H1 (cell line): Measurements from ENCODE around the gene LIPC. TPM values are rescaled to one million over a fixed set of nuclear protein-coding genes. Genes with fewer than 3 reads are reported as not detected.

Source experiments
- CTCF ChIA-PET: fragments of 300-600 bp; sonication (Branson Sonifier 250); formaldehyde crosslinking; loops from one replicate; lab custom pipeline; 2021; ENCODE audit not compliant: partially characterized antibody; lab: Charles Lee
- POLR2A ChIA-PET: fragments of 300-600 bp; sonication (Branson Sonifier 250); formaldehyde crosslinking; loops from one replicate; lab custom pipeline; 2021; ENCODE audit warnings: inconsistent platforms; ENCODE audit not compliant: partially characterized antibody; lab: Charles Lee
- DNase-seq, 2 experiments: peaks; one replicate each; pipeline versions ENCODE4 v3.0.0 to v3.0.0-alpha.2; 2010 to 2022; ENCODE audit warnings: low spot score in 2 of 2, low read depth in 1 of 2, mixed read lengths in 1 of 2
- FAIRE-seq: peaks from 2 replicates; lab custom pipeline; 2011; peaks lifted over from hg19 to GRCh38; lab: Jason Lieb, UNC
- H2AFZ ChIP-seq: 2 replicates; pipeline ENCODE4 v1.8.1; 2012; ENCODE audit warnings: low read length, inconsistent platforms
- H2AK5ac ChIP-seq: 2 replicates; pipeline ENCODE4 v1.6.1; 2013; ENCODE audit warnings: low read depth, low read length
- H2BK120ac ChIP-seq: replicated peaks from 2 replicates; pipeline ENCODE3; 2013; ENCODE audit warnings: low read depth, low read length, inconsistent platforms
- H2BK12ac ChIP-seq: 2 replicates; pipeline ENCODE4 v1.6.1; 2013; ENCODE audit warnings: low read depth, low read length
- H2BK15ac ChIP-seq: 2 replicates; pipeline ENCODE4 v1.6.1; 2013; ENCODE audit warnings: low read length
- H2BK20ac ChIP-seq: 2 replicates; pipeline ENCODE4 v1.6.1; 2013; ENCODE audit warnings: low read length
- H2BK5ac ChIP-seq: 2 replicates; pipeline ENCODE4 v1.6.1; 2013; ENCODE audit warnings: low read depth, low read length
- H3K14ac ChIP-seq: 2 replicates; pipeline ENCODE4 v1.6.1; 2013; ENCODE audit warnings: inconsistent platforms; ENCODE audit not compliant: insufficient read length
- H3K18ac ChIP-seq: 2 replicates; pipeline ENCODE4 v1.6.1; 2013; ENCODE audit warnings: low read length; ENCODE audit errors: extremely low read depth
- H3K23ac ChIP-seq: 2 replicates; pipeline ENCODE4 v1.6.1; 2013; ENCODE audit warnings: inconsistent platforms; ENCODE audit not compliant: insufficient read length
- H3K23me2 ChIP-seq: 2 replicates; pipeline ENCODE4 v1.6.1; 2013; ENCODE audit warnings: low read depth, low read length
- H3K27ac ChIP-seq: 2 replicates; pipeline ENCODE4 v1.6.1; 2011; ENCODE audit warnings: low read depth, low read length, inconsistent platforms
- H3K27me3 ChIP-seq, 4 experiments: replicated peaks in 1 of 4; 1 replicate in 1 of 4; 2 replicates in 3 of 4; pipeline versions ENCODE4 v1.6.1 to v1.8.1; 2011 to 2013; ENCODE audit warnings: low read length in 3 of 4, mild to moderate bottlenecking in 3 of 4, inconsistent platforms in 2 of 4, mixed read lengths in 2 of 4, moderate library complexity in 1 of 4; ENCODE audit not compliant: control insufficient read depth in 3 of 4, insufficient read depth in 3 of 4; ENCODE audit errors: extremely low read depth in 1 of 4
- H3K36me3 ChIP-seq, 4 experiments: 2 replicates each; pipeline versions ENCODE4 v1.6.1 to v1.8.1; 2011 to 2013; ENCODE audit warnings: mild to moderate bottlenecking in 4 of 4, low read length in 3 of 4, moderate library complexity in 2 of 4, control low read depth in 1 of 4, inconsistent platforms in 1 of 4; ENCODE audit not compliant: insufficient read depth in 4 of 4, control insufficient read depth in 2 of 4
- H3K4ac ChIP-seq: replicated peaks from 2 replicates; pipeline ENCODE3; 2013; ENCODE audit warnings: low read length, low read depth, mixed read lengths, inconsistent platforms; ENCODE audit not compliant: insufficient read length
- H3K4me1 ChIP-seq, 4 experiments: replicated peaks in 1 of 4; 1 replicate in 1 of 4; 2 replicates in 3 of 4; pipeline versions ENCODE4 v1.6.1 to v1.8.1; 2011 to 2013; ENCODE audit warnings: low read length in 3 of 4, inconsistent platforms in 2 of 4, mixed read lengths in 1 of 4; ENCODE audit not compliant: insufficient read depth in 4 of 4, control insufficient read depth in 3 of 4
- H3K4me2 ChIP-seq, 2 experiments: 2 replicates each; pipeline versions ENCODE4 v1.6.1 to v1.8.1; 2011 to 2013; ENCODE audit warnings: low read depth in 2 of 2, low read length in 2 of 2, control low read depth in 1 of 2, inconsistent platforms in 1 of 2, mild to moderate bottlenecking in 1 of 2; ENCODE audit not compliant: insufficient read depth in 1 of 2
- H3K4me3 ChIP-seq, 4 experiments: fragments of 200-600, 300-600 bp in 1 of 4; sonication (generic), shearing (Covaris generic), sonication (Bioruptor Twin) in 1 of 4; 2 replicates each; pipeline versions ENCODE4 v1.5.1 to v1.8.1; 2011 to 2016; ENCODE audit warnings: low read length in 4 of 4, low read depth in 3 of 4, control low read depth in 2 of 4, inconsistent platforms in 2 of 4, mild to moderate bottlenecking in 2 of 4, mixed read lengths in 1 of 4, moderate library complexity in 1 of 4; ENCODE audit not compliant: insufficient read depth in 2 of 4; ENCODE audit errors: extremely low read depth in 1 of 4
- H3K56ac ChIP-seq: replicated peaks from 2 replicates; pipeline ENCODE3; 2013; ENCODE audit warnings: low read depth, mild to moderate bottlenecking, mixed read lengths, low read length, inconsistent platforms; ENCODE audit not compliant: insufficient read length
- H3K79me1 ChIP-seq: 2 replicates; pipeline ENCODE4 v1.6.1; 2013; ENCODE audit warnings: low read depth, low read length, control low read depth
- H3K79me2 ChIP-seq, 2 experiments: 2 replicates each; pipeline versions ENCODE4 v1.6.1 to v1.8.1; 2012 to 2013; ENCODE audit warnings: low read length in 2 of 2, mild to moderate bottlenecking in 2 of 2, inconsistent platforms in 1 of 2; ENCODE audit not compliant: insufficient read depth in 2 of 2, control insufficient read depth in 1 of 2
- H3K9ac ChIP-seq, 4 experiments: replicated peaks in 1 of 4; 1 replicate in 1 of 4; 2 replicates in 3 of 4; pipeline versions ENCODE4 v1.6.1 to v1.8.1; 2011 to 2013; ENCODE audit warnings: low read depth in 3 of 4, low read length in 3 of 4, control low read depth in 2 of 4, mild to moderate bottlenecking in 2 of 4, moderate library complexity in 2 of 4, inconsistent platforms in 1 of 4; ENCODE audit errors: extremely low read depth in 1 of 4
- H3K9me3 ChIP-seq, 2 experiments: 2 replicates each; pipeline versions ENCODE4 v1.6.1 to v1.8.1; 2012 to 2013; ENCODE audit warnings: mild to moderate bottlenecking in 2 of 2, moderate library complexity in 2 of 2, control low read depth in 1 of 2, inconsistent platforms in 1 of 2, low read depth in 1 of 2, low read length in 1 of 2, mixed read lengths in 1 of 2; ENCODE audit not compliant: insufficient read depth in 2 of 2
- H4K20me1 ChIP-seq, 2 experiments: replicated peaks in 1 of 2; 2 replicates each; pipeline versions ENCODE3 to v1.8.1; 2011 to 2013; ENCODE audit warnings: inconsistent platforms in 2 of 2, low read length in 2 of 2, mild to moderate bottlenecking in 1 of 2; ENCODE audit not compliant: insufficient read depth in 2 of 2, control insufficient read depth in 1 of 2
- H4K5ac ChIP-seq: 2 replicates; pipeline ENCODE4 v1.6.1; 2013; ENCODE audit warnings: low read length, low read depth, mixed read lengths, inconsistent platforms; ENCODE audit not compliant: insufficient read length
- H4K8ac ChIP-seq: 2 replicates; pipeline ENCODE4 v1.8.0; 2013; ENCODE audit warnings: mild to moderate bottlenecking, moderate library complexity, low read length, inconsistent platforms; ENCODE audit not compliant: insufficient read depth; ENCODE audit errors: extremely low read depth
- H4K91ac ChIP-seq: replicated peaks from 2 replicates; pipeline ENCODE3; 2013; ENCODE audit warnings: low read length, mixed read lengths, inconsistent platforms; ENCODE audit not compliant: insufficient read length
- BRCA1 ChIP-seq: IDR thresholded peaks from 2 replicates; pipeline ENCODE4 v1.6.1; 2012; ENCODE audit warnings: low read depth, low read length, improper control_type of control experiment
- CEBPB ChIP-seq: IDR thresholded peaks from 2 replicates; pipeline ENCODE4 v1.6.1; 2012; ENCODE audit warnings: low read depth, low read length
- E2F6 ChIP-seq: IDR thresholded peaks from 2 replicates; pipeline ENCODE4 v1.6.1; 2012; ENCODE audit warnings: inconsistent platforms
- FOSL1 ChIP-seq: IDR thresholded peaks from 2 replicates; pipeline ENCODE4 v1.6.1; 2011; ENCODE audit warnings: mild to moderate bottlenecking, low read depth, low read length, moderate library complexity; ENCODE audit not compliant: insufficient read depth
- JUND ChIP-seq: IDR thresholded peaks from 2 replicates; pipeline ENCODE4 v1.6.1; 2011; ENCODE audit warnings: mild to moderate bottlenecking, improper control_type of control experiment, low read length
- MAX ChIP-seq: IDR thresholded peaks from 2 replicates; pipeline ENCODE4 v1.6.1; 2012; ENCODE audit warnings: inconsistent platforms
- NRF1 ChIP-seq: IDR thresholded peaks from 2 replicates; pipeline ENCODE4 v1.6.1; 2011; ENCODE audit warnings: mild to moderate bottlenecking, low read depth, low read length, improper control_type of control experiment
- RBBP5 ChIP-seq: IDR thresholded peaks from 2 replicates; pipeline ENCODE4 v1.7.1; 2012; ENCODE audit warnings: low read depth, mild to moderate bottlenecking, inconsistent platforms, low read length, moderate library complexity, borderline replicate concordance
- RFX5 ChIP-seq: IDR thresholded peaks from 2 replicates; pipeline ENCODE4 v1.6.1; 2011; ENCODE audit warnings: low read depth, low read length, improper control_type of control experiment, borderline replicate concordance
- SRF ChIP-seq: IDR thresholded peaks from 2 replicates; pipeline ENCODE4 v1.6.1; 2011; ENCODE audit warnings: mild to moderate bottlenecking, low read depth, low read length, moderate library complexity
- TAF1 ChIP-seq: IDR thresholded peaks from 2 replicates; pipeline ENCODE4 v1.6.1; 2011; ENCODE audit warnings: mild to moderate bottlenecking, low read depth, low read length
- TBP ChIP-seq: IDR thresholded peaks from 2 replicates; pipeline ENCODE4 v1.6.1; 2011; ENCODE audit warnings: low read depth, low read length, improper control_type of control experiment
- WGBS, 2 experiments: shearing (Covaris generic) in 1 of 2; methylation state at CpG; one replicate each; pipeline versions ENCODE4 v1.1.6 to v1.1.7; 2013 to 2015; ENCODE audit warnings: low lambda C conversion rate in 2 of 2, mixed read lengths in 2 of 2, inconsistent platforms in 1 of 2, low coverage in 1 of 2, missing lambda C conversion rate in 1 of 2; ENCODE audit not compliant: insufficient replicate concordance in 2 of 2, insufficient coverage in 1 of 2, insufficient read length in 1 of 2; ENCODE audit errors: extremely low coverage in 1 of 2, missing lambda C conversion rate in 1 of 2; 5-methylcytosine and 5-hydroxymethylcytosine counted together
- polyA plus RNA-seq, 7 experiments: library from polyadenylated mRNA; depleted of rRNA in 3 of 7; stranded (reverse) in 5 of 7; unstranded in 2 of 7; fragments of >200 nt in 5 of 7; fragments of 200-250 nt in 2 of 7; gene quantifications; 1 replicate in 5 of 7; 2 replicates in 1 of 7; 4 replicates in 1 of 7; pipeline versions ENCODE4 v1.2.1 to v1.2.3, GENCODE V29; 2011 to 2013; ENCODE audit warnings: missing spikeins in 2 of 7, mixed read lengths in 2 of 7
- total RNA-seq: library from RNA; stranded (reverse); fragmentation: NEBNext Ultra II Directional; extraction: Animal tissue kit (Norgen Biotek cat#: 25700); gene quantifications from 2 replicates; pipeline ENCODE4 v1.2.1, GENCODE V29; 2021

Gene LIPC
- total and polyA plus RNA-seq, 2 of the 8 experiments (the other 6 are each of a cell fraction or from before 2014, with no cell fraction given): not detected

GRCh38 chr15:58569455-58569854, 137.7 kb downstream of the LIPC start:
- Histone ChIP-seq H3K27me3 (no peaks in the 10 kb centered on the region), H3K14ac (no peak overlapping the region), H2BK20ac (no peak overlapping the region), H3K18ac (no peak overlapping the region), H4K91ac (no peak overlapping the region), H3K23me2 (no peaks in the 10 kb centered on the region), H2BK120ac (no peak overlapping the region), H2BK15ac (no peak overlapping the region), H3K9ac (no peak overlapping the region), H3K9me3 (no peaks in the 10 kb centered on the region), H2AFZ (no peak overlapping the region), H4K8ac (no peak overlapping the region), H3K4ac (no peak overlapping the region), H2BK12ac (no peak overlapping the region), H3K79me2 (no peaks in the 10 kb centered on the region), H3K4me2 (no peak overlapping the region), H3K27ac (no peak overlapping the region), H3K4me3 (no peak overlapping the region), H4K20me1 (no peaks in the 10 kb centered on the region), H3K23ac (no peak overlapping the region), H3K56ac (no peak overlapping the region), H2AK5ac (no peak overlapping the region), H3K79me1 (no peaks in the 10 kb centered on the region), H4K5ac (no peak overlapping the region), H3K4me1 (no peaks in the 10 kb centered on the region), H2BK5ac (no peak overlapping the region), H3K36me3 (no peaks in the 10 kb centered on the region)
- no peak for TF ChIP-seq SRF
- no peak for TF ChIP-seq TBP
- TF ChIP-seq BRCA1: no peak
- TF ChIP-seq FOSL1: no peak
- no peak for TF ChIP-seq TAF1
- no peak for TF ChIP-seq RFX5
- TF ChIP-seq MAX: no peak
- TF ChIP-seq E2F6: no peak
- no peak for TF ChIP-seq RBBP5
- no peak for TF ChIP-seq CEBPB
- no peak for TF ChIP-seq JUND
- TF ChIP-seq NRF1: no peak
- DNase-seq (no peak), FAIRE-seq (no peak)
- ChIA-PET CTCF (interaction anchor here (1.4 kb wide), 1 partner anchor 14 kb away, joined by 5 read pairs; no protein-coding TSS in a partner anchor), POLR2A (no interaction called here)
- 89% methylated on average over 1 of the region's 1 CpG; no CpG with 5 or more reads in 1 of the 2 experiments for WGBS, 2 experiments
